ENCODE measurements around the gene TARBP1. TPM values are rescaled to one million over a fixed set of nuclear protein-coding genes. Genes with fewer than 3 reads are reported as not detected.

Gene TARBP1
- total and polyA plus RNA-seq, 4 experiments from 2014 or later, result 10.0 to 27.5 (median 20.0) TPM

DNA sequence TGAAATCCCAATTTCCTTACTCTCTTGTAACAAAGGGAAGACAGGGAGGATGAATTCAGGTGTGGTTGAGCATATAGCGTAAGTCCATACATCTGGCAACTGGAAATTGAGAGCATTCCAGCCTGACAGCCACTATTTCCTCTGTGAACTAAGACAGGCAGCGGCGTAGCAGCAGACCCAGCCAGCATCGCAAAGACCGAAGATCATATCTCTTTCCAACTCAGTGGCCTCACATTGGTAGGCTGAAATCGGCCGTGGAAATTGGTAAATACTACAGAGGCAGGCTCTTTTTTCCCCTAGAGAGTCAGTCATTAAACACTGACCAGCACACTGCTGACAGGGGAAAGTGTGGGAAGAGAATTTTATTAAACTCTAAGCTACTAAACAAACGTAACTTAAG is 43.4 kb downstream of the TARBP1 start:
- Histone ChIP-seq H3K36me3 (ENCODE audit: insufficient read depth, low read length) (peaks cover 9% of the 10 kb centered on the region), H3K4me3 (ENCODE audit: low read length in 2 of 2) (no peak overlapping the region), H3K4me1 (ENCODE audit: insufficient read depth, low read length) (no peaks in the 10 kb centered on the region), H3K9me3 (ENCODE audit: control insufficient read depth in 1 of 2, low read length in 2 of 2) (no peaks in the 10 kb centered on the region), H3K27me3 (ENCODE audit: insufficient read depth, low read length) (no peaks in the 10 kb centered on the region), H3K27ac (ENCODE audit: low read depth, low read length) (no peak overlapping the region)
- POLR2A ChIA-PET (ENCODE audit: partially characterized antibody), result no interaction called here
- H3K4me1 Mint-ChIP-seq, result peaks cover 0 to 2% (median under 1%) of the 10 kb centered on the region in 4 donors
- DNase-seq, result no peak
- CTCF ChIA-PET (ENCODE audit: partially characterized antibody), result interaction anchor here (1.1 to 2.6 kb wide), 2 partner anchors 19 to 126 kb away, joined by 3 to 6 read pairs; no protein-coding TSS in a partner anchor
- H3K27ac Mint-ChIP-seq, result no peak overlapping the region
- intact Hi-C loops (cut with micrococcal nuclease), result no loop called here
- no peaks in the 10 kb centered on the region for H3K27me3 Mint-ChIP-seq
- peaks cover 0 to 14% (median 7%) of the 10 kb centered on the region in 8 donors for H3K9me3 Mint-ChIP-seq
- peaks cover 64 to 68% of the 10 kb centered on the region in 2 donors for H3K36me3 Mint-ChIP-seq
- no peak overlapping the region for H3K4me3 Mint-ChIP-seq

DNA sequence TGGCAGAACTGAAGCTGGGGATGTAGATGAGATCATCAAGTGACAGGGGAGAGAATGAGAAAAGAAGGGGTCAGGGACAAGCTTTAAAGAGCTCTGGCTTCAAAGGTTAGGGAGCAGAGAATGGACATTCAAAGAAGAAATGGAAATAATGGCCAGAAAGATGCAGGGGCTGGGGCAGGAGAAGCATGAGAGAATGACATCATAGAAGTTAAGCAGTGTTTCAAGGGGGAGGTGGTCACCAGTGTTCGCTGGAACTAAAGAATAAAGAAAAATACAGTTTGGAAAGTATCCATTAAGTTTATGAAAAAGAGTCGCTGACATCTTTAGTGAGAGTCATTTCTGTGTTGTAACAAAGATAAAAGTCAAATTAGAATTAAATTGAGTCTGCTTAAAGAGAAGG is 44.3 kb downstream of the TARBP1 start:
- DNase-seq, result no peak
- Histone ChIP-seq H3K9me3 (ENCODE audit: control insufficient read depth in 1 of 2, low read length in 2 of 2) (no peaks in the 10 kb centered on the region), H3K4me1 (ENCODE audit: insufficient read depth, low read length) (no peaks in the 10 kb centered on the region), H3K4me3 (ENCODE audit: low read length in 2 of 2) (no peak overlapping the region), H3K27me3 (ENCODE audit: insufficient read depth, low read length) (no peaks in the 10 kb centered on the region), H3K27ac (ENCODE audit: low read depth, low read length) (no peak overlapping the region), H3K36me3 (ENCODE audit: insufficient read depth, low read length) (peaks cover 9% of the 10 kb centered on the region)
- H3K9me3 Mint-ChIP-seq, result peaks cover 0 to 5% (median 2%) of the 10 kb centered on the region in 8 donors
- H3K4me3 Mint-ChIP-seq, result no peak overlapping the region
- POLR2A ChIA-PET (ENCODE audit: partially characterized antibody), result no interaction called here
- no peak overlapping the region for H3K27ac Mint-ChIP-seq
- peaks cover 0 to 2% (median under 1%) of the 10 kb centered on the region in 4 donors for H3K4me1 Mint-ChIP-seq
- H3K27me3 Mint-ChIP-seq, result no peaks in the 10 kb centered on the region
- intact Hi-C loops (cut with micrococcal nuclease), result no loop called here
- CTCF ChIA-PET (ENCODE audit: partially characterized antibody), result no interaction called here
- peaks cover 62 to 68% of the 10 kb centered on the region in 2 donors for H3K36me3 Mint-ChIP-seq

DNA sequence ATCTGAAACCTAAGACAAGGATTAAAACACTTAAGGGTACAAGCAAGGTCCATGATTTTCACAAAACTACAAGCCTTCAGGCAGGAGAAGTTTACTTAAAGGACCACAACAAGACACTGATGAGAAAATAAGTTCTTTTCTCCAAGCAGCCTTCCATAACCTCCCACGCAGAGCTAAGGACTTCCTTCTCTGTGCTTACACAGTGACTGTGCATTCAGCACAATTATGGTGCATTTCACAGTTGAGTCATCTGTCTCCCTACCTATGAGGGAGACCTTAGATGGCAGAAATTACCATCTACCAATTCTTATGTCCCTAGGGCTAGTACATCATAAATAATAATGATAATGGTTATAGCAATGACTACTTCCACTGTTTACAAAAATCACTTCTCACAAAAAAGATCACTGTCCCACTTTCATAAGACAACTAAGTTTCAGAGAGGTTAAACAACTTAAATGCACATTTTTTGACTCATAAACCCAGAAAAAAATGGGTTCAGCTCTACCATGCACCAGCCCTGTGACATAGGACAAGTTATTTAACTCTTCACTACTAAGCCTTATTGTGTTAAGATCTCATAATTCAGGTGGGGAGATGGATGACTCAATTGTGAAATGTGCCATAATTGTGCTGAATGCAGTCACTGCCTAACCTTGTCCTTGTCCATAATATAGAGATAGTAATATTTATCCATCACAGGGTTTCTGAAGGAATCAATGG is 45.3 kb downstream of the TARBP1 start:
- ChIA-PET CTCF (ENCODE audit: partially characterized antibody) (no interaction called here), POLR2A (ENCODE audit: partially characterized antibody) (no interaction called here)
- no peak overlapping the region for H3K27ac ChIP-seq (ENCODE audit: low read depth, low read length)
- H3K36me3 ChIP-seq (ENCODE audit: insufficient read depth, low read length), result peaks cover 15% of the 10 kb centered on the region
- no peaks in the 10 kb centered on the region for H3K4me1 ChIP-seq (ENCODE audit: insufficient read depth, low read length)
- DNase-seq, result no peak
- Mint-ChIP-seq H3K36me3 (peaks cover 63 to 70% of the 10 kb centered on the region in 2 donors), H3K4me1 (peaks cover 0 to 2% (median under 1%) of the 10 kb centered on the region in 4 donors), H3K27ac (no peak overlapping the region), H3K4me3 (no peak overlapping the region), H3K9me3 (no peaks in the 10 kb centered on the region), H3K27me3 (no peaks in the 10 kb centered on the region)
- no peaks in the 10 kb centered on the region for H3K27me3 ChIP-seq (ENCODE audit: insufficient read depth, low read length)
- no peaks in the 10 kb centered on the region for H3K9me3 ChIP-seq (ENCODE audit: control insufficient read depth in 1 of 2, low read length in 2 of 2)
- intact Hi-C loops (cut with micrococcal nuclease), result no loop called here
- H3K4me3 ChIP-seq (ENCODE audit: low read length in 2 of 2), result no peak overlapping the region

DNA sequence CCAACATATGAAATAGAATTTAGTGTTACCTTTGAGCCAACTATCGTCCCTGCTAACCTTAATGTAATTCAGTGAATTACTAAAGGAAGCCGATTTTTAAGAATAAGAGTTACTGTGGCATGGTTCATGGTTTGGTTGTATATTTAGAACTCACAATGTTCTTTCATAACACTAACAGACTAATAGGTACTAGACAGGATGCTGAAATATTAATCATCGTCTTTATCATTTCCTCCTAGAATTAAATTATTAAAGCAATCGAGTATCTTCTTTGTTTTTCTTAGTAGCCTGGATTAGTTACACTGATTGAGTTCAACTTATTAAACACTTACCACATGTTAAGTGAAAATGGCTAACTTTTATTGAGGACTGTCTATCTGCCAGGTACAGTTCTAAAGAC is 47.7 kb downstream of the TARBP1 start:
- Histone ChIP-seq H3K27me3 (ENCODE audit: insufficient read depth, low read length) (no peaks in the 10 kb centered on the region), H3K27ac (ENCODE audit: low read depth, low read length) (no peak overlapping the region), H3K36me3 (ENCODE audit: insufficient read depth, low read length) (peaks cover 13% of the 10 kb centered on the region), H3K4me1 (ENCODE audit: insufficient read depth, low read length) (no peaks in the 10 kb centered on the region), H3K9me3 (ENCODE audit: control insufficient read depth in 1 of 2, low read length in 2 of 2) (no peaks in the 10 kb centered on the region), H3K4me3 (ENCODE audit: low read length in 2 of 2) (no peak overlapping the region)
- H3K36me3 Mint-ChIP-seq, result peaks cover 55 to 68% of the 10 kb centered on the region in 2 donors
- ChIA-PET POLR2A (ENCODE audit: partially characterized antibody) (no interaction called here), CTCF (ENCODE audit: partially characterized antibody) (no interaction called here)
- H3K27ac Mint-ChIP-seq, result no peak overlapping the region
- intact Hi-C loops (cut with micrococcal nuclease), result no loop called here
- H3K27me3 Mint-ChIP-seq, result no peaks in the 10 kb centered on the region
- no peaks in the 10 kb centered on the region for H3K9me3 Mint-ChIP-seq
- DNase-seq, result no peak
- H3K4me3 Mint-ChIP-seq, result no peak overlapping the region
- H3K4me1 Mint-ChIP-seq, result no peaks in the 10 kb centered on the region

DNA sequence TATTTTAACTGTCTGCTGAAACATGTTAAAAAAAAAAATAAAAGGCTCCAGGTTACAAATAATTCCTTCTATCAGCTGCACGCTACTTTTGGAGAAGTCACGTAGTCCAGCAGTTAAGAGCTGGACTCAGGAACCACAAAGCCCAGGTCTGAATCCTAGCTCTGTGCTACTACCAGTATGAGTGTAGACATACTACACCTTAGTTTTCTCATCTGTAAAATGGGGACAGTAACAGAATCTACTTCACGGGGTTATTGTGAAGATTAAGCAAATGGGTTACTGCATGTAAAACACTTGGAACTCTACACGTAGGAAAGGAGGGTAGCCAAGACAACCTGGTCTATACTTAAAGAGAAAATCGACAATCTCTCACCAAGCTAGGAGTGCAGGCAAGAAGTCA is 48.3 kb downstream of the TARBP1 start:
- ChIA-PET POLR2A (ENCODE audit: partially characterized antibody) (no interaction called here), CTCF (ENCODE audit: partially characterized antibody) (interaction anchor here (0.9 kb wide), 1 partner anchor 104 kb away, joined by 3 read pairs; no protein-coding TSS in a partner anchor)
- no peaks in the 10 kb centered on the region for H3K9me3 Mint-ChIP-seq
- Histone ChIP-seq H3K4me1 (ENCODE audit: insufficient read depth, low read length) (no peaks in the 10 kb centered on the region), H3K4me3 (ENCODE audit: low read length in 2 of 2) (no peak overlapping the region), H3K27me3 (ENCODE audit: insufficient read depth, low read length) (no peaks in the 10 kb centered on the region), H3K36me3 (ENCODE audit: insufficient read depth, low read length) (peaks cover 13% of the 10 kb centered on the region), H3K9me3 (ENCODE audit: control insufficient read depth in 1 of 2, low read length in 2 of 2) (no peaks in the 10 kb centered on the region), H3K27ac (ENCODE audit: low read depth, low read length) (no peak overlapping the region)
- no peak for DNase-seq
- H3K27me3 Mint-ChIP-seq, result no peaks in the 10 kb centered on the region
- no peaks in the 10 kb centered on the region for H3K4me1 Mint-ChIP-seq
- H3K36me3 Mint-ChIP-seq, result peaks cover 54 to 70% of the 10 kb centered on the region in 2 donors
- no peak overlapping the region for H3K27ac Mint-ChIP-seq
- no peak overlapping the region for H3K4me3 Mint-ChIP-seq
- intact Hi-C loops (cut with micrococcal nuclease), result no loop called here

DNA sequence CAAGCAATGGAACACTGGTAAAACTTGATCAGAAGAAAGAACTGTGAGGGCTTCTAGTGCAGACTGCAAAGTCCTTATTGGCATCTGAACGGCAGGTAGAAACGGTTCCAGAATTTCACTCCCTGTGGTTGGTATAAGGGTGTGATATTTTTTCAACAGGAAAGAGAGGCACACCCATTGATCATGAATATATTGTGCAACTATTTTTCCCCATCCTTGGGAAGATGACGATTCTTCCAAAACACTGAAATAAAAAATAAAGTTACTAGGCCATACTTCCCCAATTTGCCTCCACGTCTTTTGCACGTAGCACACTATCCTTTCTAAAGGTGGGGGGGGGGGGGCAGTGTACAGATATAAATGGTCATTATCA is 49.6 kb downstream of the TARBP1 start:
- Mint-ChIP-seq H3K27me3 (no peaks in the 10 kb centered on the region), H3K4me1 (no peaks in the 10 kb centered on the region), H3K27ac (no peak overlapping the region), H3K4me3 (no peak overlapping the region), H3K9me3 (no peaks in the 10 kb centered on the region), H3K36me3 (peaks cover 46 to 64% of the 10 kb centered on the region in 2 donors)
- Histone ChIP-seq H3K36me3 (ENCODE audit: insufficient read depth, low read length) (peaks cover 13% of the 10 kb centered on the region), H3K4me3 (ENCODE audit: low read length in 2 of 2) (no peak overlapping the region), H3K27me3 (ENCODE audit: insufficient read depth, low read length) (no peaks in the 10 kb centered on the region), H3K27ac (ENCODE audit: low read depth, low read length) (no peak overlapping the region), H3K4me1 (ENCODE audit: insufficient read depth, low read length) (no peaks in the 10 kb centered on the region), H3K9me3 (ENCODE audit: control insufficient read depth in 1 of 2, low read length in 2 of 2) (no peaks in the 10 kb centered on the region)
- ChIA-PET POLR2A (ENCODE audit: partially characterized antibody) (interaction anchor here (0.7 kb wide), 1 partner anchor 71 kb away, joined by 3 read pairs; no protein-coding TSS in a partner anchor), CTCF (ENCODE audit: partially characterized antibody) (no interaction called here)
- intact Hi-C loops (cut with micrococcal nuclease), result no loop called here
- DNase-seq, result no peak

DNA sequence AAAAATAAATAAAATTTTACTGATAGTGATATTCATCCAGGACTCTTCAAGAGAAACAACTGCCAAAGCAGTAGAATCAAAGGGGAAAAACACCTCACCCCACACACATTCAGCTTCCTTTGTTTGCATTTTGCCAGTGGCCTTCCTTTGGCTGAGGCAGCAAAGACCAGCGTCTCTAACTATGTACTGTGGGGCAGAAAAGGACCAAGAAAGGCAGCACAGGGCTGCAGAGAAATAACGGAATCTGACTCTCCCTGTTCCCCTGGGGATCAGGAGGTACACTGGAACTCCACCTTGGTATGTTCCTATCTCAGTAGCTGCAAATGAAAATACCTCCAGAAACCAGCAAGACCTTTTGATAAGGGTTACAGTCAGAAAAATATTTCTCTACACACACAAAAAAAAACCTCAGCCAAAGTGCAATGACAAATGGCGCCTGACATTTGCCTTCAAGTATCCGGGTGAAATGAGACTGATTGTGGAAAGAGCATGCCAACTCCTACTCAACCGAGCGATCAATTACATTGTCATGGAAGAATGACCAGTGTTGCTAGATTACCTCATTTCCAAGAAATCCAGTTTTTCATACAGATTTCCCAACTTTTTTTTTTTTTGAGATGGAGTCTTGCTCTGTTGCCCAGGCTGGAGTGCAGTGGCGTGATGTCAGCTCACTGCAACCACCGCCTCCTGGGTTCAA is 50.9 kb downstream of the TARBP1 start:
- ChIA-PET CTCF (ENCODE audit: partially characterized antibody) (no interaction called here), POLR2A (ENCODE audit: partially characterized antibody) (no interaction called here)
- H3K4me1 Mint-ChIP-seq, result no peaks in the 10 kb centered on the region
- Histone ChIP-seq H3K4me3 (ENCODE audit: low read length in 2 of 2) (no peak overlapping the region), H3K27me3 (ENCODE audit: insufficient read depth, low read length) (no peaks in the 10 kb centered on the region), H3K4me1 (ENCODE audit: insufficient read depth, low read length) (no peaks in the 10 kb centered on the region), H3K36me3 (ENCODE audit: insufficient read depth, low read length) (peaks cover 9% of the 10 kb centered on the region), H3K27ac (ENCODE audit: low read depth, low read length) (no peak overlapping the region), H3K9me3 (ENCODE audit: control insufficient read depth in 1 of 2, low read length in 2 of 2) (no peaks in the 10 kb centered on the region)
- intact Hi-C loops (cut with micrococcal nuclease), result no loop called here
- DNase-seq, result no peak
- H3K27ac Mint-ChIP-seq, result no peak overlapping the region
- H3K27me3 Mint-ChIP-seq, result no peaks in the 10 kb centered on the region
- no peaks in the 10 kb centered on the region for H3K9me3 Mint-ChIP-seq
- peaks cover 43 to 65% of the 10 kb centered on the region in 2 donors for H3K36me3 Mint-ChIP-seq
- H3K4me3 Mint-ChIP-seq, result no peak overlapping the region

All from CD4-positive, alpha-beta memory T cell (primary cell).